ENCODE measurements around the gene DDX46. TPM values are rescaled to one million over a fixed set of nuclear protein-coding genes. Genes with fewer than 3 reads are reported as not detected.

DDX46 gene
- total RNA-seq, 1 experiment from 2014 or later, result 48.7 TPM

DNA sequence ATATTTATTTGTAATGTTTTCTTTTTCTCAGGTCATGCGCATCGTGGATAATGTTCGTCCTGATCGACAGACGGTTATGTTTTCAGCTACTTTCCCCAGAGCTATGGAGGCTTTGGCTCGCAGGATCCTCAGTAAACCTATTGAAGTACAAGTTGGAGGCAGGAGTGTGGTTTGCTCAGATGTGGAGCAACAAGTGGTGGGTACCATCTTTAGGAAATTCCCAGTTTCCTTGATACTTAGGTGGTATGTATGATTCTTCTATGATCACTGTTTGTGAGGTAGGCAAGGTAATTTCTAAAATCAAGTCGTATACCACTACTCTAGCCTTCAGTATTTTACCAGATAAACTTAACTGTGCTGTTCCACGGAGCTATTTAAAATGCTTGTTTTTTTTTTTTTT lies 36.2 kb downstream of the DDX46 start:
- Histone ChIP-seq H3K27ac (no peak overlapping the region), H3K27me3 (replicated peaks) (no peaks in the 10 kb centered on the region), H3K4me1 (replicated peaks) (peaks cover 8% of the 10 kb centered on the region), H3K4me3 (no peak overlapping the region), H3K9me3 (replicated peaks) (no peaks in the 10 kb centered on the region), H3K36me3 (peaks cover 97% of the 10 kb centered on the region)
- no peak for DNase-seq (ENCODE audit: low read depth in 1 of 2, low spot score in 2 of 2)

DNA sequence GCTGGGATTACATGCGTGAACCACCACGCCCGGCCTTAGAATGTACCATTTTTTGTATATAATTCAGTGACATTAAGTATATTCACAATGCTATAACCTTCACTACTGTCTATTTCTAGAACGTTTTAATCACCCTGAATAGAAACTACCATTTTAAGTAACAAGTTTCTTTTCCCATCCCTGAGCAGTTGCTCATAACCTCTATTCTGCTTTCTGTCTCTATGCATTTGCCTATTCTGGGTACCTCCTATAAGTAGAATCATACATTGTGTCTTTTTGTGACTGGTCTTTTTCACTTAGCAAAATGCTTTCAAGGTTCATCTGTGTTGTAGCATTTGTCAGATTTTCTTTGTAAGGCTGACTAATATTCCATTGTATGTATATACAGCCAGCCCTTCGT lies 39.9 kb downstream of the DDX46 start:
- Histone ChIP-seq H3K4me1 (replicated peaks) (peaks cover 7% of the 10 kb centered on the region), H3K27ac (no peak overlapping the region), H3K4me3 (no peak overlapping the region), H3K9me3 (replicated peaks) (no peaks in the 10 kb centered on the region), H3K27me3 (replicated peaks) (no peaks in the 10 kb centered on the region), H3K36me3 (peaks cover 96% of the 10 kb centered on the region)
- no peak for DNase-seq (ENCODE audit: low read depth in 1 of 2, low spot score in 2 of 2)

DNA sequence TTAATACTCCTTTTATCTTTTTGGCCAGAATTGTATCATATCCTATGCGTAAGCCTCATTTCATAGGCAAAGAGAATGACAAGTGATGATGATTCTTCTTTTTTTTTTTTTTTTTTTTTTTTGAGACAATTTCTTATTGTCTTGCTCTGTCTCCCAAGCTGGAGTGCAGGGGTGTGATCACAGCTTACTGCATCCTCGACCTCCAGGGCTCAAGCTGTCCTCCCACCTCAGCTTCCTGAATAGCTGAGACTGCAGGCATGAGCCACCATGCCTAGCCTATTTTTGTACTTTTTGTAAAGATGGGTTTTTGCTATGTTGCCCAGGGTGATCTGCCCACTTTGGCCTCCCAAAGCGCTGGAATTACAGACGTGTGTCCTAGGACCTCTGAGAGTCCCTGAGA lies 45.2 kb downstream of the DDX46 start:
- Histone ChIP-seq H3K27me3 (replicated peaks) (no peaks in the 10 kb centered on the region), H3K9me3 (replicated peaks) (no peaks in the 10 kb centered on the region), H3K4me3 (no peak overlapping the region), H3K36me3 (peaks cover 91% of the 10 kb centered on the region), H3K4me1 (replicated peaks) (no peaks in the 10 kb centered on the region), H3K27ac (no peak overlapping the region)
- DNase-seq (ENCODE audit: low read depth in 1 of 2, low spot score in 2 of 2), result no peak

DNA sequence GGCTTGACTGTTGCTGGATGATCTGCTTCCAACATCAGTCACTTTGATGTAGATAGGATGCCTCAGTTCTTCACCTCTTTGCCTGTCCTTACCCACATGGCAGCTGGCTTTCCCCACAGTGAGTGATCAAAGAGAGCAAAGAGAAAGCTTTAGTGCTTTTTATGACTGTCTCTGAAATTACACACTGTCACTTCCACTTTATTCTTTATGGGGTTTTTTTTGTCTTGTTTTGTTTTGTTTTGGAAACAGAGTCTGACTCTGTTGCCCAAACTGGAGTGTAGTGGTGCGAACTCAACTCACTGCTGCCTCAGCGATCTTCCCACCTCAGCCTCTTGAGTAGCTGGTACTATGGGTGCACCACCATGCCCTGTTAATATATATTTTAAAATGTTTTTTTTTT lies 54.8 kb downstream of the DDX46 start:
- no peaks in the 10 kb centered on the region for H3K27me3 ChIP-seq (replicated peaks)
- no peak overlapping the region for H3K27ac ChIP-seq
- peaks cover 91% of the 10 kb centered on the region for H3K36me3 ChIP-seq
- no peak overlapping the region for H3K4me3 ChIP-seq
- no peaks in the 10 kb centered on the region for H3K9me3 ChIP-seq (replicated peaks)
- DNase-seq (ENCODE audit: low read depth in 1 of 2, low spot score in 2 of 2), result no peak
- no peaks in the 10 kb centered on the region for H3K4me1 ChIP-seq (replicated peaks)

DNA sequence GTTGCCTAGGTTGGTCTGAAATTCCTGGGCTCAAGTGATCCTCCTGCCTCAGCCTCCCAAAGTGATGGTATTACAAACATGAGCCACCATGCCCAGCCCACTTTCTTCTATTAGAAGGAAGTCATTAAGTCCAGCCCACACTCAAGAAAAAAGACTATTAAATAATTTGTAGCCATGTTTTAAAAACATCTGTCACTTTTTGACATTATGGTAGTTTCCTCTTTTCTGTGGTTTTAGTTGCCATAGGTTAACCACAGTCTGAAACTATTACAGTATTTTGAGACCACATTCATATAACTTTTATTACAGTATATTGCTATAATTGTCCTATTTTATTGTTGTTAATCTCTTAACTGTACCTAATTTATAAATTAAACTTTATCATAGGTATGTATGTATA lies 55.2 kb downstream of the DDX46 start:
- H3K36me3 ChIP-seq, result peaks cover 89% of the 10 kb centered on the region

DNA sequence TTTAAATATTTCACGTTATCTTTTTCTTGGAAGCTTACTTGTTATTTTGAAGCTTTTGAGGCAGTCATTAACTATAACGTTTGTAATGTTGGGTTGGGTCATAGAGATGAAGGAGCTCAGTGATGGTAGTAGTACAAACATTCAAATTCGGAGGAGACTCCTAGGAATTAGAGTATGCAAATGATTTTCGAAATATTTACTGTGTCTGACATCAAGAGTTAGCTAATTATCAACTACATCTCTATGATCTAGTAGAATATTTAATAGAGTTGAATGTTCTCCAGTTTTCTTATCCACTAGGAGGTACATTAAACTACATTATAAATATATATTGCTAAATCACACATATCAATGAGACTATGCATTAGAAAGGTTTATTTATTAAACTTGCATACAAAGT lies 58.4 kb downstream of the DDX46 start:
- Histone ChIP-seq H3K36me3 (peaks cover 92% of the 10 kb centered on the region), H3K4me1 (replicated peaks) (no peaks in the 10 kb centered on the region), H3K9me3 (replicated peaks) (no peaks in the 10 kb centered on the region), H3K27ac (no peak overlapping the region), H3K4me3 (no peak overlapping the region), H3K27me3 (replicated peaks) (no peaks in the 10 kb centered on the region)
- DNase-seq (ENCODE audit: low read depth in 1 of 2, low spot score in 2 of 2), result no peak

More for the DNA sequence above, 55.2 kb downstream of the DDX46 start:
- no peaks in the 10 kb centered on the region for H3K4me1 ChIP-seq (replicated peaks)
- H3K27ac ChIP-seq, result no peak overlapping the region
- no peak for DNase-seq (ENCODE audit: low read depth in 1 of 2, low spot score in 2 of 2)
- no peak overlapping the region for H3K4me3 ChIP-seq
- no peaks in the 10 kb centered on the region for H3K9me3 ChIP-seq (replicated peaks)
- H3K27me3 ChIP-seq (replicated peaks), result no peaks in the 10 kb centered on the region

DNA sequence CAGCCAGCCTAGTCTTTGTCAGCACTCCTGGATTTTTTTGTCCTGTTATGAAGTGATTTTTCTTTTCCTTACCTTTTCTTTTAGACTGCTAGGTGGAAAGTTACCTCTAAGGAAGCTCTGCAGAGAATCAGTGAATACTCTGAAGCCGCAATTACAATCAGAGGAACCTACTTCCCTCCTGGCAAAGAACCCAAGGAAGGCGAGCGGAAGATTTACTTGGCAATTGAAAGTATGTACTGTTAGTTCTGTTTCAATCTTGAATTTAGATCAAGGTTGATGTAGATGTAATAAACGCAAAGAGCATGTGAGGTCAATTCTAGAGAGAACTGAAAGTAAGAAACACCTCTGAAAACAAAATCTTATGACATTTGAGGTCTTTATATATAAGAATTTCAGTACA lies 60.2 kb downstream of the DDX46 start:
- Histone ChIP-seq H3K9me3 (replicated peaks) (no peaks in the 10 kb centered on the region), H3K27me3 (replicated peaks) (no peaks in the 10 kb centered on the region), H3K27ac (no peak overlapping the region), H3K4me1 (replicated peaks) (no peaks in the 10 kb centered on the region), H3K4me3 (no peak overlapping the region), H3K36me3 (peaks cover 93% of the 10 kb centered on the region)
- no peak for DNase-seq (ENCODE audit: low read depth in 1 of 2, low spot score in 2 of 2)

DNA sequence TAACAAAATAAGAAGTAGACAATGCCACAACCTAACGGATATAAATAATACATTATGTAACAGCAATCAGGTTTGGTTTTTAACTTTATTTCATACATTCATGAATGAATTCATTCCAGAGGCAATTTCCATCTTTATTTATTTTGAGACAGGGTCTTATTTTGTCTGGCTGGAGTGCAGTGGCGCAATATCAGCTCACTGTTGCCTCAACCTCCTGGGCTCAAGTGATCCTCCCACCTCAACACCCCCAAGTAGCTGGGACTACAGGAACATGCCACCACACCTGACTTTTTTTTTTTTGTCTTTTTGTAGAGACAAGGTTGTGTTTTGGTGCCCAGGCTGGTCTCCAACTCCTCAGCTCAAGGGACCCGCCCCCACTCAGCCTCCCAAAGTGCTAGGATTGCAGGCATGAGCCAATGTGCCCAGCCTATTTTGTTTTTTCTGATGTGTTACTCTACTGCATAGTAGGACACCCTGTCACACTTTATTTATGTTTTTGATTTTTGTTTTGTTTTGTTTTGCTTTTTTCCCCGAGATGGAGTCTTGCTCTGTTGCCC lies 60.9 kb downstream of the DDX46 start:
- Histone ChIP-seq H3K27ac (no peak overlapping the region), H3K36me3 (peaks cover 91% of the 10 kb centered on the region), H3K4me3 (no peak overlapping the region), H3K4me1 (replicated peaks) (no peaks in the 10 kb centered on the region), H3K27me3 (replicated peaks) (no peaks in the 10 kb centered on the region), H3K9me3 (replicated peaks) (no peaks in the 10 kb centered on the region)
- DNase-seq (ENCODE audit: low read depth in 1 of 2, low spot score in 2 of 2), result no peak

DNA sequence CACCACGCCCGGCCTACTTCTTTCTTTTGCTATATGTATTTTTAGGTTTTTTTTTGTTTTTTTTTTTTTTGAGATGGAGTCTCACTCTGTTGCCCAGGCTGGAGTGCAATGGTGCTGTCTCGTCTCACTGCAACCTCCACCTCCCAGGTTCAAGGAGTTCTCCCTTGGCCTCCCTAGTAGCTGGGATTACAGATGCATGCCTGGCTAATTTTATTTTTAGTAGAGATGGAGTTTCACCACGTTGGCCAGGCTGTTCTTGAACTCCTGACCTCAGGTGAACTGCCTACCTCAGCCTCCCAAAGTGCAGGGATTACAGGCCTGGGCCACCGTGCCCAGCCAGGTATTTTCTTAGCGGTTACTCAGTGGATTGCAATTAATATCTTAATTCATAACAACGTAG lies 63.3 kb downstream of the DDX46 start:
- Histone ChIP-seq H3K4me3 (no peak overlapping the region), H3K27me3 (replicated peaks) (no peaks in the 10 kb centered on the region), H3K9me3 (replicated peaks) (no peaks in the 10 kb centered on the region), H3K27ac (no peak overlapping the region), H3K4me1 (replicated peaks) (no peaks in the 10 kb centered on the region), H3K36me3 (peaks cover 92% of the 10 kb centered on the region)
- no peak for DNase-seq (ENCODE audit: low read depth in 1 of 2, low spot score in 2 of 2)

DNA sequence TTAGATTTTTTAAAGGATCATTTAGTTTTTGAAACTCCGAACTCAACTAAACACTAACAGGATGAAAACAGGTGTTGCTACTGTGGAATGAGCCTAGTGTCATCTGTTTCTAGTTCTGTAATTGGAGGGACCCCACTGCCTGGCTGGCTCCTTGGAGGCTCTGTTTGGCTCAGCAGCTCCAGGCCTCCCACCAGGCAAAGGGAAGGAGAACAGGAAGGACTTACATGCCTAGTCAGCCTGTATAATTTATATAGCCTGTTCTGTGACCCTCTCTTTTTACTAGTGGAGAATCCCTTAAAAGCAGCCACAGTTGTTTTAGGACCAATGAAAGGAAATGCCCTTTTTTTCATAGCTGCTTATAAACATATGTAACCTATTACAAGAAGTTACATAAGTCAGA lies 66.1 kb downstream of the DDX46 start:
- DNase-seq (ENCODE audit: low read depth in 1 of 2, low spot score in 2 of 2), result peak in 1 of 2 experiments; percentile 30
- no peaks in the 10 kb centered on the region for H3K4me1 ChIP-seq (replicated peaks)
- peaks cover 92% of the 10 kb centered on the region for H3K36me3 ChIP-seq
- H3K27me3 ChIP-seq (replicated peaks), result no peaks in the 10 kb centered on the region
- H3K9me3 ChIP-seq (replicated peaks), result no peaks in the 10 kb centered on the region
- H3K4me3 ChIP-seq, result no peak overlapping the region
- no peak overlapping the region for H3K27ac ChIP-seq

DNA sequence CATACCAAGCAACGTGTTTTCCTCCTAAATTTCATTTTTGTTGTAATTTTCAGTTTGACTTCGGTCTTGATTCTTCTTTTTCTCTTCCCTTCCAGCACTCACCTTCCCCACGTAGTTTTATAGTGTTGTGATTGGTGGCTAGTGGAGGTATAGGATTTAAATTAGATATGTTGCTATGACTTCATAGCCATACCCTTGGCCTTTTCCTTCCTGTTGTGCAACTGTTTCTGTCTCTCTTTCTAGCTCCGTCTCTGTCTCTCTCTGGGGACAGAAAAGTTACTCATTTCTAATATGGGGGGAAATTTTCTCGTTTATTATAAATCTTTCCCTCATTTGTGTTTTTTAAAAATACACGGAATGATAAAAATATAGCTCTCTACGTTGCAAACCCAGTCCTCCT lies 66.6 kb downstream of the DDX46 start:
- H3K36me3 ChIP-seq, result peaks cover 88% of the 10 kb centered on the region
- no peaks in the 10 kb centered on the region for H3K27me3 ChIP-seq (replicated peaks)
- no peak overlapping the region for H3K4me3 ChIP-seq
- no peak for DNase-seq (ENCODE audit: low read depth in 1 of 2, low spot score in 2 of 2)
- H3K9me3 ChIP-seq (replicated peaks), result no peaks in the 10 kb centered on the region
- H3K4me1 ChIP-seq (replicated peaks), result no peaks in the 10 kb centered on the region
- no peak overlapping the region for H3K27ac ChIP-seq

DNA sequence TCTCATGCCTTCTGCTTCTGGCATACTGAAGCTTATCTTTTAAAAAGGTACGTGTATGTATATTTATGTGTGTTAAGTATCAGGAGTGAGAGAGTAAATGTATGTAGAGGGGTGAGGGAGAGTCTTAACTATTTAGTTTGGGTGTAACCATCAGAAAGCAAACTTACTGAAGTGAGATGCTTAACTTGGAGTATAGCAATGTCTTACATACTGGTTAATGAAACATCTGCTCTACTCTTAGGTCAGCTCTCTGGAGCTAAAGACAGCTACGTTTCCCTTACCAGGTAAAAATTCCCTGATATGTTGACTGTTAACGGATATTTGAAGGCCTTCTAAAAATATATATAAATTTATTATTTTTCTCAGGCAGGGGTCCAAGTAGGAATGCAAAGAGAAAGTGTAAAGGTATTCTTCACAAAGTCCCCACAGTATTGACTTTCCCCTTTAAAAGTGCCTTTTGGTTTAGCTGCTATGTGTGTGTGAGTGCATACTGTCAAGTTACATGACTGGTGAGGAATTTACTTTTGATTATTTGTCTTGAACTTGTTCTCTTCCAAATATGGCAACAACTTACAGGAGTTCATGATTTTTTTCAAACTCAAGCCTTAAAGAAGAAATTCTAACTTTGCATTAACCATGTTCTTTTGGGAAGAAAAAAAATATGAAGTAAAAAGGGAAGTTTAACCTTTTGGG lies 74.9 kb downstream of the DDX46 start:
- peak overlapping the region; percentile 55 for H3K27ac ChIP-seq
- peak in 1 of 2 experiments; percentile 68 for DNase-seq (ENCODE audit: low read depth in 1 of 2, low spot score in 2 of 2)
- peaks cover 28% of the 10 kb centered on the region for H3K4me1 ChIP-seq (replicated peaks)
- H3K9me3 ChIP-seq (replicated peaks), result no peaks in the 10 kb centered on the region
- H3K4me3 ChIP-seq, result no peak overlapping the region
- peaks cover 75% of the 10 kb centered on the region for H3K36me3 ChIP-seq
- H3K27me3 ChIP-seq (replicated peaks), result no peaks in the 10 kb centered on the region

DNA sequence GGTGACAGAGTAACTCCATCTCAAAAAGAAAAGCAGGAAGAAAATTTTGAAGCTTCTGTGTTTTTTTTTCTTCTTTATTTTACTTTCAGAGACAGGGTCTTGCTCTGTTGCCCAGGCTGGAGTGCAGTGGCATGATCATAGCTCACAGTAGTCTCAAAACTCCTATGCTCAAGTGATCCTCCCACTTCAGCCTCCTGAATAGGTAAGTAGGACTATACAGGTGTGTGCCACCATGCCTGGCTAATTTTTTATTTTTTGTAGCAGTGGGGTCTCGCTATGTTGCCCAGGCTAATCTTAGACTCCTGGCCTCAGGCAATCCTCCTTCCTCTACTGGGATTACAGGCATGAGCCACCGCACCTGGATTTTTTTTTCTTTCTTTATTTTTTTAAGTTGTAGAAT lies 77.0 kb downstream of the DDX46 start:
- peaks cover 76% of the 10 kb centered on the region for H3K36me3 ChIP-seq
- no peak overlapping the region for H3K27ac ChIP-seq
- peaks cover 28% of the 10 kb centered on the region for H3K4me1 ChIP-seq (replicated peaks)
- no peak for DNase-seq (ENCODE audit: low read depth in 1 of 2, low spot score in 2 of 2)
- no peaks in the 10 kb centered on the region for H3K27me3 ChIP-seq (replicated peaks)
- H3K4me3 ChIP-seq, result no peak overlapping the region
- no peaks in the 10 kb centered on the region for H3K9me3 ChIP-seq (replicated peaks)

DNA sequence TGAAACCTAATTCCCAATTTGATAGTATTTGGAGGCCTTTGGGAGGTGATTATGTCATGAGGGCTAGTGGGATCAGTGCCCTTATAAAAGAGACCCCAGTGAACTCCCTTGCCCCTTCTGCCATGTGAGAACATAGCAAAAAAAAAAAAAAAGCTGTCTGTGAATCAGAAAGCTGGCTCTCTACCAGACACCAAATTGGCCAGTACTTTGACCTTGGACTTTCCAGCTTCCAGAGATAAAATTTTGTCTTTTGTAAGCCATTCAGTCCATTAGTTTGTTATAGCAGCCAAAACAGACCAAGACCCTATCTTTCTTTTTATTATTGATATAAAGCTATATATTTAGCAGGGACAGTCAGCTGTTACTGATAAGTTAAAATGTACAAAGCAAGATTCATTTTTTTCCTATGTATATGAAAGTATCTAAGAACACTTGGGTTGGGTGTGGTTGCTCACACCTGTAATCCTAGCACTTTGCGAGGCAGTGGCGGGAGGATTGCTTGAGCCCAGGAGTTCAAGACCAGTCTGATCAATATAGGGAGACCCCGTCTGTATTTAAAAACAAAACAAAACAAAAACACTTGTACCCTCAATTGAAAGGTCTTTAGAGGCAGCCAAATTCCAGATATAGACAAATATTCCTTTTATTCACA lies 79.1 kb downstream of the DDX46 start:
- no peak overlapping the region for H3K27ac ChIP-seq
- no peak for DNase-seq (ENCODE audit: low read depth in 1 of 2, low spot score in 2 of 2)
- no peaks in the 10 kb centered on the region for H3K27me3 ChIP-seq (replicated peaks)
- H3K4me3 ChIP-seq, result no peak overlapping the region
- H3K36me3 ChIP-seq, result peaks cover 70% of the 10 kb centered on the region
- peaks cover 28% of the 10 kb centered on the region for H3K4me1 ChIP-seq (replicated peaks)
- no peaks in the 10 kb centered on the region for H3K9me3 ChIP-seq (replicated peaks)
